ENCODE measurements around the gene CIAO1.

DNA sequence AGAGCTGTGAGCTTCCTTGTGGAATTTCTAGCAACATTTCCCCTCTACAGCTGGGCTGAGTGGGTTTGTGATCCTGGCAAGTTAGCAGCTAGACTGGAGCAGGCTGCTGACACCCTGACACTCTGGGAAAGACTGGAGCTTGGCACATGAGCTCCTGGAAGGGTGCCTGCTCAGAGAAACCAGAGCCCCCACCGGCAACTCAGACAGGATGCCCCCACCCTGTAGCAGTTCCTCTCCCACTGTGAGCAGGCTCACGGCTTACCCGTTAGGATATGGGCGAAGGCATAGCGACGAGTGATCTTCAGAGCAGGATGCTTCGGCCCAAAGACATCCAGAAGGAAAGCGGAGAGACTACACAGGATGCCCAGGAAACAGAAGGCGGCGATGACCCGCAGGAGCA is 11.5 kb upstream of the CIAO1 start:
- no peak for TF ChIP-seq FOXM1 (IDR thresholded peaks at IDR 0.05; ENCODE audit: borderline replicate concordance)
- TF ChIP-seq HDGF (IDR thresholded peaks at IDR 0.05; ENCODE audit: borderline replicate concordance): no peak

All from HEK293T (cell line).